Endothelial cell of umbilical vein (primary cell): ENCODE results near the gene MMP24.

Experiments used
- CTCF ChIP-seq, 2 donors: IDR thresholded peaks; 1 replicate in 1 of 2; 2 replicates in 1 of 2; pipeline ENCODE4 v1.5.1; 2011; ENCODE audit warnings: low read length in 2 of 2, mild to moderate bottlenecking in 2 of 2, moderate library complexity in 2 of 2, control low read depth in 1 of 2, inconsistent platforms in 1 of 2, low read depth in 1 of 2; ENCODE audit not compliant: insufficient read depth in 1 of 2; ENCODE audit errors: extremely low read depth in 1 of 2
- EZH2 ChIP-seq: IDR thresholded peaks from 2 replicates; pipeline ENCODE4 v1.6.1; 2012; ENCODE audit warnings: borderline replicate concordance, low read depth, mild to moderate bottlenecking, moderate library complexity, low read length, inconsistent platforms; ENCODE audit not compliant: severe bottlenecking
- FOS ChIP-seq: IDR thresholded peaks from 2 replicates; pipeline ENCODE4 v1.6.1; 2011; ENCODE audit warnings: mild to moderate bottlenecking, low read length, moderate library complexity, borderline replicate concordance; ENCODE audit not compliant: insufficient read depth
- MAX ChIP-seq: IDR thresholded peaks from 2 replicates; pipeline ENCODE4 v1.6.1; 2011; ENCODE audit not compliant: insufficient read depth, insufficient read length

- TF ChIP-seq FOS = no peak
- TF ChIP-seq CTCF (IDR thresholded peaks at IDR 0.05; ENCODE audit: extremely low read depth in 1 of 2, insufficient read depth in 1 of 2, low read depth in 1 of 2, low read length in 2 of 2) = no peak
- no peak for TF ChIP-seq MAX
- TF ChIP-seq EZH2 = no peak
Observed at GRCh38 chr20:35290186-35290886, 63.8 kb downstream of the MMP24 start.
